Omental fat pad (tissue), 4 donors: ENCODE results near the gene AAK1. TPM values are rescaled to one million over a fixed set of nuclear protein-coding genes. Genes with fewer than 3 reads are reported as not detected.

ENCODE experiments used
- ATAC-seq: fragments of 150-250 bp; one replicate; pipeline ENCODE4 v1.9.1; 2016; ENCODE audit warnings: mild to moderate bottlenecking, moderate library complexity; ENCODE audit not compliant: low FRiP score
- DNase-seq: peaks from one replicate; pipeline ENCODE4 v3.0.0-alpha.2; 2019; ENCODE audit warnings: low spot score
- CTCF ChIP-seq, 3 donors: fragments of 450-650 bp; IDR thresholded peaks; one replicate each; pipeline ENCODE4 v1.5.1; 2016 to 2017; ENCODE audit warnings: antibody characterized with exemption in 3 of 3, mild to moderate bottlenecking in 3 of 3, moderate library complexity in 2 of 3
- total RNA-seq, 4 donors: library from RNA; depleted of rRNA; stranded (reverse); fragments of >200 nt; gene quantifications; one replicate each; pipeline ENCODE4 v1.1.0, GENCODE V29; 2016

Gene AAK1
- total RNA-seq, 4 donors from 2014 or later = 41.4 to 62.3 (median 42.5) TPM

- DNase-seq (no peak), ATAC-seq (no peak)
- TF ChIP-seq CTCF (IDR thresholded peaks at IDR 0.05) = no peak
These were observed 4.9 kb downstream of the AAK1 start for GRCh38 chr2:69638630-69639029.

- ATAC-seq (no peak), DNase-seq (no peak)
- no peak for TF ChIP-seq CTCF (IDR thresholded peaks at IDR 0.05)
These were observed 5.6 kb downstream of the AAK1 start for GRCh38 chr2:69637923-69638322.

GRCh38 chr2:69636395-69636794 is 7.1 kb downstream of the AAK1 start:
- DNase-seq = no peak
- no peak for ATAC-seq
- no peak for TF ChIP-seq CTCF (IDR thresholded peaks at IDR 0.05)

- no peak for ATAC-seq
- no peak for TF ChIP-seq CTCF (IDR thresholded peaks at IDR 0.05)
These were observed 8.1 kb downstream of the AAK1 start for GRCh38 chr2:69635432-69635831.

GRCh38 chr2:69634196-69634821 is 9.2 kb downstream of the AAK1 start:
- no peak for DNase-seq
- ATAC-seq = no peak
- no peak for TF ChIP-seq CTCF (IDR thresholded peaks at IDR 0.05)

More at GRCh38 chr2:69635432-69635831, 8.1 kb downstream of the AAK1 start:
- no peak for DNase-seq

GRCh38 chr2:69631402-69631801 is 12.1 kb downstream of the AAK1 start:
- ATAC-seq (no peak), DNase-seq (no peak)
- TF ChIP-seq CTCF (IDR thresholded peaks at IDR 0.05) = no peak

GRCh38 chr2:69629921-69630608 is 13.5 kb downstream of the AAK1 start:
- TF ChIP-seq CTCF (IDR thresholded peaks at IDR 0.05) = no peak
- ATAC-seq = no peak
- no peak for DNase-seq
